BE2C (cell line): ENCODE measurements around the gene MTG2. TPM values are rescaled to one million over a fixed set of nuclear protein-coding genes. Genes with fewer than 3 reads are reported as not detected.

Source experiments
- DNase-seq: peaks from one replicate; pipeline ENCODE4 v3.0.0-alpha.2; 2020
- H3K27me3 ChIP-seq: fragments of 250-450 bp; sonication (Bioruptor Pico); 2 replicates; pipeline ENCODE4 v1.5.1; 2020; ENCODE audit warnings: mild to moderate bottlenecking
- H3K36me3 ChIP-seq: fragments of 250-450 bp; sonication (Bioruptor Pico); 2 replicates; pipeline ENCODE4 v1.5.1; 2020; ENCODE audit warnings: mild to moderate bottlenecking
- H3K4me1 ChIP-seq: fragments of 250-450 bp; sonication (Bioruptor Pico); 2 replicates; pipeline ENCODE4 v1.5.1; 2020
- H3K4me3 ChIP-seq: 2 replicates; pipeline ENCODE4 v1.5.1; 2011; ENCODE audit warnings: low read depth, low read length
- H3K9me3 ChIP-seq: fragments of 250-450 bp; sonication (Bioruptor Pico); 2 replicates; pipeline ENCODE4 v1.5.1; 2020
- polyA plus RNA-seq: library from polyadenylated mRNA; unstranded; fragments of >200 nt; gene quantifications from one replicate; pipeline ENCODE4 v1.2.1, GENCODE V29; 2012; ENCODE audit warnings: low read depth, missing spikeins; ENCODE audit not compliant: insufficient read length, insufficient read depth
- TF ChIP-seq, protein P1 (sequence below): IDR thresholded peaks from 2 replicates; pipeline ENCODE4 v1.5.1; 2012; ENCODE audit warnings: mild to moderate bottlenecking, low read depth, low read length

MTG2 gene, protein sequence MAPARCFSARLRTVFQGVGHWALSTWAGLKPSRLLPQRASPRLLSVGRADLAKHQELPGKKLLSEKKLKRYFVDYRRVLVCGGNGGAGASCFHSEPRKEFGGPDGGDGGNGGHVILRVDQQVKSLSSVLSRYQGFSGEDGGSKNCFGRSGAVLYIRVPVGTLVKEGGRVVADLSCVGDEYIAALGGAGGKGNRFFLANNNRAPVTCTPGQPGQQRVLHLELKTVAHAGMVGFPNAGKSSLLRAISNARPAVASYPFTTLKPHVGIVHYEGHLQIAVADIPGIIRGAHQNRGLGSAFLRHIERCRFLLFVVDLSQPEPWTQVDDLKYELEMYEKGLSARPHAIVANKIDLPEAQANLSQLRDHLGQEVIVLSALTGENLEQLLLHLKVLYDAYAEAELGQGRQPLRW
- 102 TPM for polyA plus RNA-seq

DNA sequence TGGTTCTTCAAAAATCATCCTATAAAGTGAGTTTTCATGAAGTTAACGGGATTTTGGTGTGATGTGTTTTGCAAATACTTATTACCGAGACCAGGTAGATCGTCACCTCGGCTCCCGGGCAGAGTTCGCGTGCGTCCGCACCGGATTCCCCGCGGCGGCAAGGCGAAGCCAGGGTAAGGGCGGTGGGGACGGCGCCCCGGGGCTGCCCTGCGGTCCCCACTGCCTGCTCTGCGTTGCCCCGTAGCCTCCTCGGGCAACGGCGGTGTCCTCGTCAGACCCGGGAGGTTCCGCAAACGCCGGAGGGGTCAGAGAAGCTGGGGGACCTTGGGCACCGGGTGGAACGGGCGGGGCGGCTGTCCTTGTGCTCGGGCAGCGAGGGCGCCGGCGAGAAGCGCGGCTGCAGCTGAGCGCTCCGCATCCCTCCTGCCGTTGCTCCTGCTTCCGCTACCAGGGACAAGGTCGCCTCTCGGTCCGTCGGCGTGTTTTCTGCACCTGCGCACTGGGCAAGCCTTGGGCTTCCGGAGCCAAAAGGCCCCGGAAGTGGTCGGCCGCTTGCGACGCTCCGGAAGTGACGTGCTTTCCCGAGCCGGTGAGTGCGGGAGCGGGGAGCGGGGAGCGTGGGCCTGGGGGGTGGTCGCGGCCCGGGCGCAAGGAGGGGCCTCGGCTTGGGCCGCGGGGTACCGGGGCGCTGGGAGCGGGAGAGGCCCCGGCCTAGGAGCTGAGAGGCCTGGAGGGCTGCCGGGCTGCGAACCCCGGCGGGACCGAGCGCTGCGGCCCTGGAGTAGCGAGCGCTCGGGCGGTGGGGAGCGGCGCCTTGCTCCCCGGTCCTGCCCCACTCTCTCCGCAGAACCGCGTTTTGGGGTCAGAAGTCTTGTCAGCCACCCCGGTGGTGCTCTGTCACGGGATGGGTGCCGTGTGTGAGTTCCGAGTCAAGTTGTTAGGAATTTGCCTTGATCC, at the start of gene MTG2:
Gene MTG2, plus strand, starts transcription at position 560 of the 957 bp plus-strand sequence. CDS start 10,393 bp downstream, outside the sequence.
- Histone ChIP-seq H3K4me1 (no peaks in the 10 kb centered on the region; the same call in 1 of the 2 replicates), H3K27me3 (no peaks in the 10 kb centered on the region), H3K9me3 (no peaks in the 10 kb centered on the region), H3K4me3 (peak within 1 kb of the TSS; percentile 99), H3K36me3 (peaks cover 13% of the 10 kb centered on the region)
- TF ChIP-seq, protein P1, sequence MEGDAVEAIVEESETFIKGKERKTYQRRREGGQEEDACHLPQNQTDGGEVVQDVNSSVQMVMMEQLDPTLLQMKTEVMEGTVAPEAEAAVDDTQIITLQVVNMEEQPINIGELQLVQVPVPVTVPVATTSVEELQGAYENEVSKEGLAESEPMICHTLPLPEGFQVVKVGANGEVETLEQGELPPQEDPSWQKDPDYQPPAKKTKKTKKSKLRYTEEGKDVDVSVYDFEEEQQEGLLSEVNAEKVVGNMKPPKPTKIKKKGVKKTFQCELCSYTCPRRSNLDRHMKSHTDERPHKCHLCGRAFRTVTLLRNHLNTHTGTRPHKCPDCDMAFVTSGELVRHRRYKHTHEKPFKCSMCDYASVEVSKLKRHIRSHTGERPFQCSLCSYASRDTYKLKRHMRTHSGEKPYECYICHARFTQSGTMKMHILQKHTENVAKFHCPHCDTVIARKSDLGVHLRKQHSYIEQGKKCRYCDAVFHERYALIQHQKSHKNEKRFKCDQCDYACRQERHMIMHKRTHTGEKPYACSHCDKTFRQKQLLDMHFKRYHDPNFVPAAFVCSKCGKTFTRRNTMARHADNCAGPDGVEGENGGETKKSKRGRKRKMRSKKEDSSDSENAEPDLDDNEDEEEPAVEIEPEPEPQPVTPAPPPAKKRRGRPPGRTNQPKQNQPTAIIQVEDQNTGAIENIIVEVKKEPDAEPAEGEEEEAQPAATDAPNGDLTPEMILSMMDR, result no peak
- peak; percentile 97 for DNase-seq

DNA sequence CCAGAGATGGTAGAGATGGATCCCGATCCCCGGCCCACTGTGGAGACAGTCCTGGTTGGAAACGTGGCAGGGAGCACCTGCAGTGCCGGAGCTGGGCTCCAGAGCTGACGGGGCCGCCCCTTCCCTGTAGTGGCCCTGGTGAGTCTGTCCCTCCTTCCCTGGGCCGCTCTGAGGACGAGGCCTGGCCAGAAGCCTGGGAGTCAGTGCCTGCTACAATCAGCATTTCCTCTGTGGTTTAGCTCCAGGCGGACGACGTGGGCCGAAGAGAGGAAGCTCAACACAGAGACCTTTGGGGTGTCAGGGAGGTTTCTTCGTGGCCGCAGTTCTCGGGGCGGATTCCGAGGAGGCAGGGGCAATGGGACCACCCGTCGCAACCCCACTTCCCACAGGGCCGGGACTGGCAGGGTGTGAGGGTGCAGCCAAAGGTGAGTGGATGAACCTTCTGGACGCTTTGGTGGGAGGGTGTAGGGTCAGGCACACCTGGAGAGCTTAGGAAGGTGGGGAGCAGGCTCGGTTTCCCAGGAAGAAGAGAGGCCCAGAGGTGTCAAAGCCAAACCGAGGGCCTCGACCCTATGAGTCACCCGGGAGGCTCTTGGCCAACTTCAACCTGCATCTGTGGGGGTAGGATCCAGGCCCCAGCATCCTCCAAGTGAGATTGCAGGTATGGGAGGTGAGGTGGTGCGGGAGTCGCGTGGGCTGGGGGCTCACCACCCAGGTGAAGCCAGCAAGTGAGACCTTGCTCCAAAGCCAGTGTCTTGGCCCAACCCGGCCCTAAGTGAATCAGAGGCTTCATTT, 49.6 kb upstream of the MTG2 start:
- no peak overlapping the region for H3K4me3 ChIP-seq
- no peaks in the 10 kb centered on the region for H3K4me1 ChIP-seq
- H3K36me3 ChIP-seq, result peaks cover 85% of the 10 kb centered on the region
- DNase-seq, result no peak
- TF ChIP-seq, protein P1, result no peak
- H3K9me3 ChIP-seq, result no peaks in the 10 kb centered on the region; the same call in 1 of the 2 replicates
- no peaks in the 10 kb centered on the region for H3K27me3 ChIP-seq

DNA sequence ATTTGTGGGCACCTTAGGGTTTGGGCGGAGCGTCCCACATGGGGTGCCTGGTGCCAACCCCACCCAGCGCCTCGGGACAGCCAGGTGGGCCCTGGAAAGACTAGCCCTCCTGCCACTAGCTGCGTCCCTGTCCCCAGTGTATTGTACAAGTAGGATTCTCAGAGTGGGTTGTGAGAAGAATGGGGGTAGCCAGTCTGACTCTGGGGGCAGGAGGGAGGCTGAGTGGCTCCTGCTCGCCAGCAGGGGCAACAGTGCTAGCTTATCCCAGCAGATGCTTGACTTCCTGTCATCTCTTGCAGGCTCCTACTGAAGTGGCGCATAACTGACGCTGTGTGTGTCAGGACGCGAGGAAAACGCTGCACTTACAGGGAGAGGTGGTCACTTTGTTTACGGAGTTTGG, 49.0 kb upstream of the MTG2 start:
- Histone ChIP-seq H3K36me3 (peaks cover 87% of the 10 kb centered on the region), H3K27me3 (no peaks in the 10 kb centered on the region), H3K9me3 (no peaks in the 10 kb centered on the region; the same call in 1 of the 2 replicates), H3K4me1 (no peaks in the 10 kb centered on the region), H3K4me3 (no peak overlapping the region)
- DNase-seq, result no peak
- TF ChIP-seq, protein P1, result peak; percentile 20; the same call in 1 of the 2 replicates

DNA sequence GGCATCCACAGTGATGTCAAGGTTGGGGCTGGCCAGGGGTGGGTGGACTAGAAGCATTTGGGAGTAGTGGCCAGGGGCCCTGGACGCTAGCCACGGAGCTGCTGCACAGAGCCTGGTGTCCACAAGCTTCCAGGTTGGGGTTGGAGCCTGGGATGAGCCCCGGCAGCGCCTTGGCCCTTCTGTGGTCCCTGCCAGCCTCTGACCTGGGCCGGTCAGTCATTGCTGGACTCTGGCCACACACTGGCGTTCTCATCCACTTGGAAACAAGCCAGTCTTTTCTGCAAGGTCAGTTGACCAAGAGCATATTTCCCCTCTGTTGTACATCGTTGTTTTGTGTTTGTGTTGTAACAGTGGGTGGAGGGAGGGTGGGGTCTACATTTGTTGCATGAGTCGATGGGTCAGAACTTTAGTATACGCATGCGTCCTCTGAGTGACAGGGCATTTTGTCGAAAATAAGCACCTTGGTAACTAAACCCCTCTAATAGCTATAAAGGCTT, 48.0 kb upstream of the MTG2 start:
- DNase-seq, result no peak
- Histone ChIP-seq H3K36me3 (peaks cover 87% of the 10 kb centered on the region), H3K4me1 (no peaks in the 10 kb centered on the region), H3K4me3 (no peak overlapping the region), H3K27me3 (no peaks in the 10 kb centered on the region), H3K9me3 (no peaks in the 10 kb centered on the region; the same call in 1 of the 2 replicates)
- TF ChIP-seq, protein P1, result no peak

DNA sequence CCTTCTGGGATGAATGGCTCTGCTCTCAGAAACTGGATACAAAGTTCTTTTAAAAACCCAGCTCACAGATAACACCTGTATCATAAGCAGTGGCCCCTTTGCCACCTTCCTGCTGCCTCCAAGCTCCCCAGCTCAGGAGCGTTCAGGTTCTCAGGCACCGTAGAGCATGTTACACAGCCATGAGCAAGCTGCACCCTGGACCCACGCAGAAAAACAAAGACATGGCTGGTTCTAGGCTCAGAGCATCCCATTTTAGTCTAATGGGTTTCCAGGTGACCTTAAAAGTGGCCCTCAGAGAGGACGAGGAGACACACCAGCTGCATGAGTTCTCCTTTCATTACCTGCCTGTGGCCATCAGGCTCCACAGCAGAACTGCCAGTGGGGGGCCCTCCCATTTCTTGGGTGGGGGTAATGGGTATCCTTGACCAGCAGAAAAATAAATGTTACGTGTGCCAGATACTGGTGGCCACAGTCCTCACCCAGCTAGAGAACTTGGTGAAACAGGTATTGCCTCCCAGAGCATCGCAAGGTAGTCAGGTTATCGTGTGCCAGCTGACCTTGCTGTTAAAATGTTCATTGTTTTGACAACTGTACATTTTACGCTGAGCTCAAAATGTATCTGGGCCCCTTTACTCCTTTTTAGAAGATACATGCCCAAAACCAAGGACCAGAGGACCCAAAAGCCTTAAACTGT, 47.1 kb upstream of the MTG2 start:
- no peak overlapping the region for H3K4me3 ChIP-seq
- peaks cover 89% of the 10 kb centered on the region for H3K36me3 ChIP-seq
- H3K9me3 ChIP-seq, result no peaks in the 10 kb centered on the region
- peaks cover 6% of the 10 kb centered on the region for H3K4me1 ChIP-seq
- no peaks in the 10 kb centered on the region for H3K27me3 ChIP-seq
- TF ChIP-seq, protein P1, result no peak
- DNase-seq, result no peak
